HCT116 (cell line): Measurements from ENCODE around the gene CAPG. TPM values are rescaled to one million over a fixed set of nuclear protein-coding genes. Genes with fewer than 3 reads are reported as not detected.

Experiments used
- CEBPB ChIP-seq: IDR thresholded peaks from 2 replicates; pipeline ENCODE4 v1.6.1; 2012; ENCODE audit warnings: low read depth
- CTCF ChIP-seq, 3 experiments: fragments of 200-600 bp in 1 of 3; sonication (generic) in 1 of 3; IDR thresholded peaks in 2 of 3; conservative IDR thresholded peaks in 1 of 3; 2 replicates each; pipeline ENCODE4 v1.5.1; 2012 to 2017; ENCODE audit warnings: low read depth in 2 of 3, low read length in 2 of 3, antibody characterized with exemption in 1 of 3, borderline replicate concordance in 1 of 3, control low read depth in 1 of 3, mild to moderate bottlenecking in 1 of 3, mixed read lengths in 1 of 3, mixed run types in 1 of 3, moderate library complexity in 1 of 3; ENCODE audit not compliant: insufficient read depth in 1 of 3
- EGR1 ChIP-seq: IDR thresholded peaks from 2 replicates; pipeline ENCODE4 v1.6.1; 2012; ENCODE audit warnings: low read depth
- ELF1 ChIP-seq: IDR thresholded peaks from 2 replicates; pipeline ENCODE4 v1.6.1; 2012; ENCODE audit warnings: low read depth, borderline replicate concordance
- FOSL1 ChIP-seq: IDR thresholded peaks from 2 replicates; pipeline ENCODE4 v1.6.1; 2012; ENCODE audit warnings: low read depth
- POLR2A ChIP-seq: IDR thresholded peaks from 2 replicates; pipeline ENCODE4 v1.7.0; 2011; ENCODE audit warnings: borderline replicate concordance; ENCODE audit not compliant: insufficient read depth, insufficient read length; ENCODE audit errors: extremely low read depth
- POLR2AphosphoS5 ChIP-seq: IDR thresholded peaks from 2 replicates; pipeline ENCODE4 v1.6.1; 2011; ENCODE audit warnings: mild to moderate bottlenecking, low read depth, low read length, moderate library complexity
- RAD21 ChIP-seq: IDR thresholded peaks from 2 replicates; pipeline ENCODE4 v1.6.1; 2012; ENCODE audit warnings: low read depth, mild to moderate bottlenecking
- SIN3A ChIP-seq: IDR thresholded peaks from 2 replicates; pipeline ENCODE4 v1.6.1; 2012; ENCODE audit warnings: low read depth
- SP1 ChIP-seq: IDR thresholded peaks from 2 replicates; pipeline ENCODE4 v1.6.1; 2012; ENCODE audit warnings: low read depth
- SRF ChIP-seq: IDR thresholded peaks from 2 replicates; pipeline ENCODE4 v1.6.1; 2012; ENCODE audit warnings: low read depth
- TCF7L2 ChIP-seq: IDR thresholded peaks from 2 replicates; pipeline ENCODE4 v1.7.0; 2011; ENCODE audit warnings: borderline replicate concordance, inconsistent platforms; ENCODE audit not compliant: insufficient read depth, insufficient read length; ENCODE audit errors: extremely low read depth
- YY1 ChIP-seq: IDR thresholded peaks from 2 replicates; pipeline ENCODE4 v1.6.1; 2011; ENCODE audit warnings: low read length, low read depth, moderate library complexity, mild to moderate bottlenecking; ENCODE audit not compliant: insufficient replicate concordance; ENCODE audit errors: extremely low read depth
- ZNF274 ChIP-seq: fragments of 200-500 bp; sonication (Bioruptor generic); IDR thresholded peaks from 2 replicates; pipeline ENCODE4 v1.6.1; 2014; ENCODE audit warnings: mild to moderate bottlenecking, low read depth, low read length, inconsistent platforms
- total RNA-seq: library from RNA; stranded (reverse); gene quantifications from one replicate; pipeline ENCODE4 v1.2.1, GENCODE V29; 2021; ENCODE audit not compliant: unreplicated experiment
- TF ChIP-seq, protein P1 (sequence below): IDR thresholded peaks from 2 replicates; pipeline ENCODE4 v1.6.1; 2012

Gene CAPG
- total RNA-seq, 1 experiment from 2014 or later = 223 TPM

DNA sequence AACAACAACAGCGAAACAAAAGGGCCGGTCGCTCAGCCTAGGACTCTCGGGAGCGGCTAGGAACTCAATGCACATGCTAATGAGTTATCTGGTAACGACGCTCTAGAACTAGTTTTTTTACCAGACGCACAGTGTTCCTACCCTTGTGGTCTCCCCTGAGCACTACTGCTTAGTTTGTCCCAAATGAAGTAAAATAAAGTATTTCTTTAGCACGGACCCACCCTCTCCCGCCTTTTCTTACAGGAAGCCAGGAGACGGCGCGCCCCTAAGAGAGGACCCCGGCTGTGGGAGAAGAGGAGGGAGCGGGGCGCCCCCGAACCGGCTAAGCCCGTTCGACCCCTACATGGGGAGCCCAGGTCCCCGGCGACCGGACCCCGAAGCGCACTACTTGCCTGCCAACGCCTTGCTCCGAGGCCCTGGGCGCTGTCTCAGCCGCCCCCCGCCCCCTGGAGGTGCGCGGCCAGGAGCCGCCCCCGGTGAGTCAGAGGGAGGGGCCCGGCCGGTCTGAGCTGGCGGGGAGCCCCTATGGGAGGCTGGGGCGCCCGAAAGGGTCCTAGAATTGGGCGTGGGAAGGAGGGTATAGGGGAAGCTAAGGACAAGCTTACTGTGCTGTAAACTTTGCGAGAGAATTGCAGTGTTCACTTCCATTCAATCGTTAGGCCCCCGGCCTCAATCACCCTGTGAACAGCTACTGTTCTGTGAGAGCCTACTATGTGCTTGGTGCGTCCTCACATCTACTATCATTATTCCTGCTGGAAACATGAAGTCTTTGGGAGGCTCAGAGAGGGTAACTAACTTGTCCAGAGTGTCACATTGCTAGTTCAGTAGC lies 3.6 kb upstream of the CAPG start (continued):
- no peak for TF ChIP-seq ZNF274
- no peak for TF ChIP-seq CEBPB
- TF ChIP-seq, protein P1, sequence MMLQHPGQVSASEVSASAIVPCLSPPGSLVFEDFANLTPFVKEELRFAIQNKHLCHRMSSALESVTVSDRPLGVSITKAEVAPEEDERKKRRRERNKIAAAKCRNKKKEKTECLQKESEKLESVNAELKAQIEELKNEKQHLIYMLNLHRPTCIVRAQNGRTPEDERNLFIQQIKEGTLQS = no peak
- no peak for TF ChIP-seq FOSL1
- TF ChIP-seq CTCF (IDR thresholded peaks at IDR 0.05 in 2 of 3, conservative IDR thresholded peaks at IDR 0.05 in 1 of 3; ENCODE audit: borderline replicate concordance in 1 of 3, insufficient read depth in 1 of 3, low read depth in 2 of 3, low read length in 2 of 3) = no peak
- TF ChIP-seq POLR2AphosphoS5 = peak; percentile 94
- TF ChIP-seq RAD21 = no peak
- TF ChIP-seq ELF1 = no peak
- TF ChIP-seq SP1 = no peak
- TF ChIP-seq POLR2A = peak; percentile 46
- no peak for TF ChIP-seq SRF
- TF ChIP-seq YY1 = no peak
- no peak for TF ChIP-seq SIN3A
- no peak for TF ChIP-seq EGR1
- peak; percentile 9 for TF ChIP-seq TCF7L2
